Mesangial cell (primary cell): Measurements from ENCODE around the gene TMCO2. TPM values are rescaled to one million over a fixed set of nuclear protein-coding genes. Genes with fewer than 3 reads are reported as not detected.

ENCODE experiments used
- total RNA-seq: library from RNA; depleted of rRNA; stranded (reverse); fragments of >200 nt; gene quantifications from 2 replicates; pipeline ENCODE4 v1.2.3, GENCODE V29; 2015

Gene TMCO2
- total RNA-seq, result not detected in 2 replicates

GRCh38 chr1:40247655-40248054 lies at the start of gene TMCO2:
Gene TMCO2 (plus strand): TSS chr1:40247937. CDS start chr1:40247994, 57 bp downstream.

DNA sequence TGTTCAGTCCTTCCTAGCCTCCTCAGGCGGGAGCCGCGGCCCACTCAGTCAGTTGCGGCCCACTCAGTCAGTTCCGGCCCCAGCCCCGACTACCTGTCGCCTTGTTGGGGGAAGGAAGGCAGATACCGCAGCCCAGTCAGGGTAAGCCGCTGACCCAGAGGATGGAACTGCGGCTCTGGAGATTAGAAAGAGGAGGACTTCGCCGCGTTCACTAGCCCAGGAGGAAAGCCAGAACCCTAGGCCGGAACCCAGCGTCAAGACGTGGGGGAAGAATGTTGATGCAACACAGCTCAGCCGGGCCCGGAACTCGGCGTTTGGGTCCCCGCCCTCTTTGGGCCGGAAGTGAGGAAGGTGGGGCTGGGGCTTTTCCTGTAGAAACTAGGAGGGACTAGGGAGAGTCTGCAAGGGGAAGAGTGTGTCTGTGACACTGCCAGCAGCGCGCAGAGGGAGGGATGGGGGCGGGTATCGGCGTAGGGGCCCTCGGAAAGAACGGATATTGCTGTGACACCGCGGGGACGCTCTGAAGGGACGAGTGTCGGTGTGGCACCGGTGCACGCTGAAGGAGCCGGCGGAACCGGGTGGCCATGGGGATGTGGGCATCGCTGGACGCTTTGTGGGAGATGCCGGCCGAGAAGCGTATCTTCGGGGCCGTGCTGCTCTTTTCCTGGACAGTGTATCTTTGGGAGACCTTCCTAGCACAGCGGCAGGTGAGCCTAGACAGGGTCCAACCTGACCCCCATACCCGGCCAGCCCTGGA lies 10.1 kb downstream of the TMCO2 start, which contains the start of gene ZMPSTE24:
Gene ZMPSTE24 (plus strand): TSS at position 549 of the 757 bp plus-strand sequence. CDS start 36 bp downstream, at position 585.

Other genes with a start within 250 kb of the TMCO2 start
- gene CAP1, start 207.2 kb upstream of the TMCO2 start, total RNA-seq, result 230 and 526 TPM in 2 replicates
- gene PPT1, start 150.7 kb upstream of the TMCO2 start, total RNA-seq, result 64.0 and 71.1 TPM in 2 replicates
- 5.2 and 6.8 TPM in 2 replicates for gene RLF, start 86.5 kb upstream of the TMCO2 start, total RNA-seq
- 20.8 and 28.5 TPM in 2 replicates for gene ZMPSTE24, start 10.3 kb downstream of the TMCO2 start, total RNA-seq
- 5.1 and 10.6 TPM in 2 replicates for gene COL9A2, start 69.3 kb downstream of the TMCO2 start, total RNA-seq
- gene SMAP2, start 125.8 kb downstream of the TMCO2 start, total RNA-seq, result 6.7 and 9.3 TPM in 2 replicates
- gene ZFP69B, start 202.5 kb downstream of the TMCO2 start, total RNA-seq, result 1.8 and 2.6 TPM in 2 replicates
- gene ZFP69, start 229.4 kb downstream of the TMCO2 start, total RNA-seq, result 2.2 and 2.3 TPM in 2 replicates